ENCODE measurements around the gene ARHGEF16.

- TF ChIP-seq CTCF (IDR thresholded peaks at IDR 0.05) (no peak), EZH2 (IDR thresholded peaks at IDR 0.05) (no peak)
These were observed 17.6 kb upstream of the ARHGEF16 start for GRCh38 chr1:3436901-3437300.
